Neuronal stem cell (in vitro differentiated cells): ENCODE data around the gene LCN6.
A peak's percentile ranks its signal among the peaks of the same experiment; 100 is the strongest.

Experiments used
- DNase-seq: peaks from one replicate; pipeline ENCODE4 v3.0.0-alpha.2; 2013; ENCODE audit warnings: low spot score
- H2AFZ ChIP-seq: one replicate; pipeline ENCODE4 v1.6.1; 2013; ENCODE audit warnings: mild to moderate bottlenecking, low read length, inconsistent platforms
- H2AK5ac ChIP-seq: 2 replicates; pipeline ENCODE4 v1.6.1; 2013; ENCODE audit warnings: low read depth, mild to moderate bottlenecking, inconsistent platforms, low read length, moderate library complexity, mixed read lengths
- H2BK120ac ChIP-seq: 2 replicates; pipeline ENCODE4 v1.6.1; 2013; ENCODE audit warnings: low read depth, mild to moderate bottlenecking, inconsistent platforms, low read length, moderate library complexity, mixed read lengths
- H2BK12ac ChIP-seq: one replicate; pipeline ENCODE4 v1.6.1; 2013; ENCODE audit warnings: low read length, inconsistent platforms
- H2BK15ac ChIP-seq: 2 replicates; pipeline ENCODE4 v1.6.1; 2013; ENCODE audit warnings: mild to moderate bottlenecking, low read length, inconsistent platforms, mixed read lengths
- H2BK5ac ChIP-seq: one replicate; pipeline ENCODE4 v1.6.1; 2013; ENCODE audit warnings: inconsistent platforms, mild to moderate bottlenecking, low read length, moderate library complexity
- H3K14ac ChIP-seq: one replicate; pipeline ENCODE4 v1.6.1; 2013; ENCODE audit warnings: low read length, inconsistent platforms
- H3K18ac ChIP-seq: 2 replicates; pipeline ENCODE4 v1.6.1; 2013; ENCODE audit warnings: low read length, inconsistent platforms
- H3K23ac ChIP-seq: 2 replicates; pipeline ENCODE4 v1.6.1; 2013; ENCODE audit warnings: low read depth, mild to moderate bottlenecking, mixed read lengths, low read length, inconsistent platforms; ENCODE audit not compliant: poor library complexity
- H3K27ac ChIP-seq: replicated peaks from 3 replicates; pipeline ENCODE4 v1.5.1; 2013; ENCODE audit warnings: low read length, inconsistent platforms
- H3K27me3 ChIP-seq, 3 experiments: 2 replicates each; pipeline ENCODE4 v1.6.1; 2013; ENCODE audit warnings: low read length in 3 of 3, mild to moderate bottlenecking in 2 of 3, inconsistent platforms in 1 of 3, low read depth in 1 of 3, mixed read lengths in 1 of 3, moderate library complexity in 1 of 3; ENCODE audit not compliant: control insufficient read depth in 3 of 3, insufficient read depth in 3 of 3
- H3K36me3 ChIP-seq, 2 donors: replicated peaks in 1 of 2; 2 replicates each; pipeline ENCODE4 v1.6.1; 2013; ENCODE audit warnings: low read length in 2 of 2; ENCODE audit not compliant: control insufficient read depth in 2 of 2, insufficient read depth in 2 of 2
- H3K4ac ChIP-seq: 2 replicates; pipeline ENCODE4 v1.6.1; 2013; ENCODE audit warnings: inconsistent platforms, mild to moderate bottlenecking, low read length, moderate library complexity
- H3K4me1 ChIP-seq, 2 donors: 1 replicate in 1 of 2; 2 replicates in 1 of 2; pipeline ENCODE4 v1.6.1; 2013; ENCODE audit warnings: low read length in 2 of 2, low read depth in 1 of 2; ENCODE audit not compliant: control insufficient read depth in 2 of 2, insufficient read depth in 1 of 2
- H3K4me2 ChIP-seq: one replicate; pipeline ENCODE4 v1.6.1; 2013; ENCODE audit warnings: mild to moderate bottlenecking, low read length, inconsistent platforms; ENCODE audit not compliant: insufficient read depth, poor library complexity, severe bottlenecking
- H3K4me3 ChIP-seq, 2 donors: 2 replicates each; pipeline ENCODE4 v1.5.1; 2013; ENCODE audit warnings: low read length in 2 of 2, mild to moderate bottlenecking in 2 of 2, inconsistent platforms in 1 of 2, moderate library complexity in 1 of 2
- H3K79me1 ChIP-seq: one replicate; pipeline ENCODE4 v1.6.1; 2013; ENCODE audit warnings: low read depth, mild to moderate bottlenecking, inconsistent platforms, low read length, moderate library complexity
- H3K9ac ChIP-seq: one replicate; pipeline ENCODE4 v1.6.1; 2013; ENCODE audit warnings: mild to moderate bottlenecking, low read depth, low read length, inconsistent platforms; ENCODE audit not compliant: poor library complexity
- H3K9me3 ChIP-seq, 2 donors: replicated peaks in 1 of 2; 2 replicates each; pipeline versions ENCODE3 to v1.6.1; 2013; ENCODE audit warnings: low read length in 2 of 2, mild to moderate bottlenecking in 2 of 2, inconsistent platforms in 1 of 2, low read depth in 1 of 2, mixed read lengths in 1 of 2, moderate library complexity in 1 of 2; ENCODE audit not compliant: control insufficient read depth in 2 of 2, insufficient read depth in 1 of 2
- H4K8ac ChIP-seq: one replicate; pipeline ENCODE4 v1.6.1; 2013; ENCODE audit warnings: low read depth, mild to moderate bottlenecking, inconsistent platforms, low read length, moderate library complexity
- H4K91ac ChIP-seq: one replicate; pipeline ENCODE4 v1.6.1; 2013; ENCODE audit warnings: low read length, low read depth, mild to moderate bottlenecking, inconsistent platforms; ENCODE audit not compliant: poor library complexity
- WGBS, 2 donors: extraction: QIAGEN DNeasy Blood & Tissue Kit; methylation state at CpG; one replicate each; pipeline ENCODE4 v1.1.7; 2013; ENCODE audit warnings: missing lambda C conversion rate in 2 of 2, mixed read lengths in 1 of 2; ENCODE audit not compliant: insufficient read length in 2 of 2, insufficient replicate concordance in 1 of 2; ENCODE audit errors: extremely low coverage in 2 of 2; 5-methylcytosine and 5-hydroxymethylcytosine counted together

Gene LCN6

GRCh38 chr9:136721339-136722092 lies 26.8 kb downstream of the LCN6 start:
- H3K4me1 ChIP-seq, result peaks cover 23 to 33% of the 10 kb centered on the region in 2 donors
- no peak overlapping the region for H3K9ac ChIP-seq
- H3K4me3 ChIP-seq, result no peak overlapping the region
- H3K79me1 ChIP-seq, result peaks cover 18% of the 10 kb centered on the region
- H3K14ac ChIP-seq, result no peak overlapping the region
- no peak overlapping the region for H2BK120ac ChIP-seq
- H2AFZ ChIP-seq, result no peak overlapping the region
- peak overlapping the region; percentile 84 for H2BK5ac ChIP-seq
- no peak for DNase-seq
- no peaks in the 10 kb centered on the region for H3K27me3 ChIP-seq
- H3K27ac ChIP-seq, result peak overlapping the region; percentile 77
- WGBS, 2 donors, result no CpG with 5 or more reads among the region's 30 CpGs
- no peak overlapping the region for H2BK15ac ChIP-seq
- no peak overlapping the region for H4K8ac ChIP-seq
- H4K91ac ChIP-seq, result no peak overlapping the region
- H3K4ac ChIP-seq, result no peak overlapping the region
- H3K9me3 ChIP-seq, result no peaks in the 10 kb centered on the region
- peak overlapping the region; percentile 57 for H3K18ac ChIP-seq
- peak overlapping the region; percentile 63 for H2AK5ac ChIP-seq
- H3K36me3 ChIP-seq, result peaks cover 39 to 57% of the 10 kb centered on the region in 2 donors
- H2BK12ac ChIP-seq, result no peak overlapping the region
- peak overlapping the region; percentile 93 for H3K23ac ChIP-seq
- H3K4me2 ChIP-seq, result no peak overlapping the region

DNA sequence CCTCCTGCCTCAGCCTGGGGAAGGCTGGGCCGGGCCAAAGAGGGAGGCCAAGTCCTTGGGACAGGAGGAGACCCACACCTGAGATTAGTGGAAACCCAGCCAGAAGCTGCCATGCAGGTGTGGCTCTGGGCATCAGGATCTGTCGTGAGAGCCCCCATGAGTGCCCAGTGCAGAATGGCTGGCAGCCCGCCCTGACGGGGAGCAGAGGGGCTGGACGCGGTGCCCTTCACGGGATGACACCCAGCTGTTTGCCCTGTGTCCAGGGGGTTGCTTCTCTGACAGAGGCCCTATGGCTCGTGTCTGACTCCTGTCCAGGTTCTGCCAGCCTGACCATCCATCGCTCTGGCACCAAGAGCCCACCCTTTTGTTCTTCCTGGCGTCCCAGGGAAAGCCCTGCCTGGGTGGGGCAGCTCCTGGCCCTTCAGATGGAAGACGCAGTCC lies 27.4 kb downstream of the LCN6 start:
- Histone ChIP-seq H2BK15ac (no peak overlapping the region), H3K9ac (peak overlapping the region; percentile 78), H3K4ac (no peak overlapping the region), H3K23ac (peak overlapping the region; percentile 93), H3K36me3 (peaks cover 33 to 52% of the 10 kb centered on the region in 2 donors), H2BK120ac (no peak overlapping the region), H3K27me3 (no peaks in the 10 kb centered on the region), H2BK12ac (no peak overlapping the region), H2BK5ac (peak overlapping the region; percentile 84), H3K4me3 (no peak overlapping the region), H2AK5ac (peak overlapping the region; percentile 92), H3K14ac (peak overlapping the region; percentile 14), H3K18ac (peak overlapping the region; percentile 57), H4K8ac (no peak overlapping the region), H2AFZ (no peak overlapping the region), H4K91ac (no peak overlapping the region), H3K4me2 (peak overlapping the region; percentile 23), H3K27ac (peak overlapping the region; percentile 77), H3K9me3 (no peaks in the 10 kb centered on the region), H3K79me1 (peaks cover 15% of the 10 kb centered on the region), H3K4me1 (peaks cover 19 to 27% of the 10 kb centered on the region in 2 donors)
- WGBS, 2 donors, result no CpG with 5 or more reads among the region's 11 CpGs
- DNase-seq, result no peak

DNA sequence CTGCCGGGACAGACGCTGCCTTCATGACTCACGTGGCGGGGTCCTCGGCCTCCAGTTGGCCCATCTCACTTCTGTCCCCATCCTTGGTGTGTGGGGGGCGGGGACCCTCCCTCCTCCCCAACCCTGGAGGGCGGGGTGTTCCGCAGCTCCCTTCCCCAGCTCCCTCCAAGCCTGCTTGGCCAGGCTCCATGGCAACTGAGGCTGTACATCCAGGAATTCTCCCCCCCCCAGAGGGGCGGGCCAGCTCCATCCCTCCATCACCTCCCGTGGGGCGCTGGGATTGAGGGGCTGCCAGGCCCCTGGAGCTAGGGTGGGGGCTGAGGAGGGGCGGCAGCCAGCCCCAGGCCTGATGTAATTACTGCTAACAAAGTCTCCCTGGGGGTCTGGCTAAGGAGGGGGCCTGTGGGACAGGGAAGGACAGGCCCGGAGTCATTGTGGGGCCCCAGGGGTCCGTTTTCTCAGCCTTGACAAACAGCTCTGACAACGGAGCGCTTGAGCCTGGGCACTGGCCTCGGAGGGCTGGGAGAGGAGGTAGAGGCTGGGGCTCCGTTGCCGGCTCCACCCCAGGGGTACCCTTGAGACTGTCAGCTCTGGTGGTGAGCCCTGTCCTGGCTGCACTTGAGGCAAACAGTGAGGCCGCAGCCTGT lies 28.0 kb downstream of the LCN6 start:
- Histone ChIP-seq H4K91ac (no peak overlapping the region), H3K27ac (peak overlapping the region; percentile 78), H3K14ac (peak overlapping the region; percentile 99), H4K8ac (no peak overlapping the region), H3K4ac (no peak overlapping the region), H3K27me3 (no peaks in the 10 kb centered on the region), H2BK12ac (no peak overlapping the region), H3K23ac (peak overlapping the region; percentile 93), H2BK120ac (no peak overlapping the region), H2AFZ (peak overlapping the region; percentile 63), H3K4me2 (peak overlapping the region; percentile 40), H3K4me3 (peak overlapping the region in 1 of 2 donors; percentile 32), H3K9me3 (no peaks in the 10 kb centered on the region), H3K79me1 (peaks cover 11% of the 10 kb centered on the region), H3K36me3 (peaks cover 28 to 51% of the 10 kb centered on the region in 2 donors), H3K9ac (peak overlapping the region; percentile 78), H2AK5ac (peak overlapping the region; percentile 92), H3K18ac (peak overlapping the region; percentile 90), H2BK5ac (peak overlapping the region; percentile 84), H2BK15ac (no peak overlapping the region), H3K4me1 (peaks cover 19 to 22% of the 10 kb centered on the region in 2 donors)
- peak; percentile 71 for DNase-seq
- WGBS, 2 donors, result no CpG with 5 or more reads among the region's 20 CpGs
